ENCODE results near the gene KLC3. TPM values are rescaled to one million over a fixed set of nuclear protein-coding genes. Genes with fewer than 3 reads are reported as not detected.

The KLC3 gene
- total RNA-seq, 2 donors from 2014 or later: 3.6 to 4.8 TPM

GRCh38 chr19:45351401-45351952 is 10.9 kb downstream of the KLC3 start:
- Histone ChIP-seq H3K27me3 (ENCODE audit: control insufficient read depth, insufficient read depth, low read length, poor library complexity, severe bottlenecking) (no peaks in the 10 kb centered on the region), H3K36me3 (ENCODE audit: control insufficient read depth, insufficient read depth, low read length) (peaks cover 52% of the 10 kb centered on the region), H3K9ac (ENCODE audit: extremely low read depth, low read length, poor library complexity, severe bottlenecking) (no peak overlapping the region), H3K4me1 (ENCODE audit: control insufficient read depth, insufficient read depth, low read length) (no peaks in the 10 kb centered on the region), H3K27ac (ENCODE audit: low read depth, low read length) (no peak overlapping the region), H3K4me3 (ENCODE audit: low read length) (no peak overlapping the region), H3K9me3 (ENCODE audit: control insufficient read depth, low read length) (peaks cover 8% of the 10 kb centered on the region)
- no peaks in the 10 kb centered on the region for H3K27me3 Mint-ChIP-seq (ENCODE audit: insufficient read depth)
- TF ChIP-seq CTCF (conservative IDR thresholded peaks at IDR 0.05): no peak
- peaks cover 52% of the 10 kb centered on the region for H3K36me3 Mint-ChIP-seq (ENCODE audit: low read depth)
- 92 to 95% methylated on average over 8 to 13 of the region's 13 CpGs for WGBS, 2 experiments (ENCODE audit: insufficient coverage in 1 of 2, insufficient read length in 1 of 2)
- no peaks in the 10 kb centered on the region for H3K4me1 Mint-ChIP-seq
- no peaks in the 10 kb centered on the region for H3K9me3 Mint-ChIP-seq
- no peak overlapping the region for H3K27ac Mint-ChIP-seq
- no peak for DNase-seq
- no peak overlapping the region for H3K4me3 Mint-ChIP-seq

GRCh38 chr19:45352062-45352461 is 11.5 kb downstream of the KLC3 start:
- no peak for DNase-seq
- peaks cover 8% of the 10 kb centered on the region for H3K9me3 ChIP-seq (ENCODE audit: control insufficient read depth, low read length)
- Mint-ChIP-seq H3K27me3 (ENCODE audit: insufficient read depth) (no peaks in the 10 kb centered on the region), H3K4me3 (no peak overlapping the region), H3K36me3 (ENCODE audit: low read depth) (peaks cover 57% of the 10 kb centered on the region), H3K9me3 (no peaks in the 10 kb centered on the region), H3K4me1 (no peaks in the 10 kb centered on the region), H3K27ac (no peak overlapping the region)
- no peaks in the 10 kb centered on the region for H3K4me1 ChIP-seq (ENCODE audit: control insufficient read depth, insufficient read depth, low read length)
- 83 to 84% methylated on average over 8 to 15 of the region's 15 CpGs for WGBS, 2 experiments (ENCODE audit: insufficient coverage in 1 of 2, insufficient read length in 1 of 2)
- peaks cover 58% of the 10 kb centered on the region for H3K36me3 ChIP-seq (ENCODE audit: control insufficient read depth, insufficient read depth, low read length)
- no peak overlapping the region for H3K4me3 ChIP-seq (ENCODE audit: low read length)
- no peak overlapping the region for H3K27ac ChIP-seq (ENCODE audit: low read depth, low read length)
- no peak for TF ChIP-seq CTCF (conservative IDR thresholded peaks at IDR 0.05)
- H3K9ac ChIP-seq (ENCODE audit: extremely low read depth, low read length, poor library complexity, severe bottlenecking): no peak overlapping the region
- no peaks in the 10 kb centered on the region for H3K27me3 ChIP-seq (ENCODE audit: control insufficient read depth, insufficient read depth, low read length, poor library complexity, severe bottlenecking)

GRCh38 chr19:45352471-45352870 is 11.9 kb downstream of the KLC3 start:
- Mint-ChIP-seq H3K9me3 (no peaks in the 10 kb centered on the region), H3K27me3 (ENCODE audit: insufficient read depth) (no peaks in the 10 kb centered on the region), H3K27ac (no peak overlapping the region), H3K4me3 (no peak overlapping the region), H3K36me3 (ENCODE audit: low read depth) (peaks cover 60% of the 10 kb centered on the region), H3K4me1 (no peaks in the 10 kb centered on the region)
- no peak for TF ChIP-seq CTCF (conservative IDR thresholded peaks at IDR 0.05)
- 97 to 99% methylated on average over 13 to 20 of the region's 20 CpGs for WGBS, 2 experiments (ENCODE audit: insufficient coverage in 1 of 2, insufficient read length in 1 of 2)
- Histone ChIP-seq H3K27ac (ENCODE audit: low read depth, low read length) (no peak overlapping the region), H3K4me3 (ENCODE audit: low read length) (no peak overlapping the region), H3K27me3 (ENCODE audit: control insufficient read depth, insufficient read depth, low read length, poor library complexity, severe bottlenecking) (no peaks in the 10 kb centered on the region), H3K9ac (ENCODE audit: extremely low read depth, low read length, poor library complexity, severe bottlenecking) (no peak overlapping the region), H3K4me1 (ENCODE audit: control insufficient read depth, insufficient read depth, low read length) (no peaks in the 10 kb centered on the region), H3K9me3 (ENCODE audit: control insufficient read depth, low read length) (peaks cover 8% of the 10 kb centered on the region), H3K36me3 (ENCODE audit: control insufficient read depth, insufficient read depth, low read length) (peaks cover 62% of the 10 kb centered on the region)
- no peak for DNase-seq
